ENCODE measurements around the gene AHI1.
A peak's percentile ranks its signal among the peaks of the same experiment; 100 is the strongest.

AHI1 gene

GRCh38 chr6:135243871-135244796 is 253.4 kb downstream of the AHI1 start:
- H3K4me1 ChIP-seq (ENCODE audit: low read length) = peaks cover 12% of the 10 kb centered on the region
- H3K36me3 ChIP-seq (replicated peaks; ENCODE audit: insufficient read depth, low read length) = no peaks in the 10 kb centered on the region
- peaks cover 10% of the 10 kb centered on the region for H3F3A ChIP-seq (ENCODE audit: insufficient read depth, low read length)
- peak; percentile 43 for DNase-seq
- H2AFZ ChIP-seq (ENCODE audit: low read length) = peak overlapping the region; percentile 24
- no peaks in the 10 kb centered on the region for H3K79me2 ChIP-seq (ENCODE audit: low read length)
- H3K9ac ChIP-seq (ENCODE audit: low read length) = no peak overlapping the region; the same call in 1 of the 2 replicates
- TF ChIP-seq CTCF (IDR thresholded peaks at IDR 0.05; ENCODE audit: low read length) = no peak
- no peak for TF ChIP-seq EZH2phosphoT487 (IDR thresholded peaks at IDR 0.05; ENCODE audit: low read length)
- no peak for TF ChIP-seq EZH2 (optimal IDR thresholded peaks at IDR 0.05; ENCODE audit: low read depth, low read length)
- H3K27me3 ChIP-seq (replicated peaks; ENCODE audit: insufficient read depth, low read length) = no peaks in the 10 kb centered on the region
- H3K9me2 ChIP-seq (replicated peaks; ENCODE audit: insufficient read depth, low read length) = no peaks in the 10 kb centered on the region
- peak overlapping the region; percentile 39; the same call in 1 of the 2 replicates for H3K4me2 ChIP-seq (ENCODE audit: low read depth, low read length)
- H4K20me1 ChIP-seq (ENCODE audit: insufficient read depth, low read length) = no peaks in the 10 kb centered on the region
- H3K9me3 ChIP-seq (replicated peaks; ENCODE audit: insufficient read depth, low read length) = no peaks in the 10 kb centered on the region
- H3K4me3 ChIP-seq (ENCODE audit: low read length) = no peak overlapping the region
- H3K27ac ChIP-seq (ENCODE audit: low read length) = peak overlapping the region; percentile 38; the same call in 1 of the 2 replicates

GRCh38 chr6:135240711-135241110 is 256.8 kb downstream of the AHI1 start:
- Histone ChIP-seq H3K79me2 (ENCODE audit: low read length) (no peaks in the 10 kb centered on the region), H3K4me1 (ENCODE audit: low read length) (peaks cover 12% of the 10 kb centered on the region), H3K27me3 (replicated peaks; ENCODE audit: insufficient read depth, low read length) (no peaks in the 10 kb centered on the region), H3K36me3 (replicated peaks; ENCODE audit: insufficient read depth, low read length) (no peaks in the 10 kb centered on the region), H3K9ac (ENCODE audit: low read length) (no peak overlapping the region), H3K4me3 (ENCODE audit: low read length) (no peak overlapping the region), H3K9me2 (replicated peaks; ENCODE audit: insufficient read depth, low read length) (no peaks in the 10 kb centered on the region), H3F3A (ENCODE audit: insufficient read depth, low read length) (peaks cover 10% of the 10 kb centered on the region), H3K4me2 (ENCODE audit: low read depth, low read length) (no peak overlapping the region), H4K20me1 (ENCODE audit: insufficient read depth, low read length) (no peaks in the 10 kb centered on the region), H3K27ac (ENCODE audit: low read length) (no peak overlapping the region), H2AFZ (ENCODE audit: low read length) (no peak overlapping the region), H3K9me3 (replicated peaks; ENCODE audit: insufficient read depth, low read length) (no peaks in the 10 kb centered on the region)
- no peak for DNase-seq
- TF ChIP-seq CTCF (IDR thresholded peaks at IDR 0.05; ENCODE audit: low read length) (no peak), EZH2 (optimal IDR thresholded peaks at IDR 0.05; ENCODE audit: low read depth, low read length) (no peak), EZH2phosphoT487 (IDR thresholded peaks at IDR 0.05; ENCODE audit: low read length) (no peak)

GRCh38 chr6:135236732-135237131 is 260.8 kb downstream of the AHI1 start:
- H3K27ac ChIP-seq (ENCODE audit: low read length) = no peak overlapping the region
- H3K27me3 ChIP-seq (replicated peaks; ENCODE audit: insufficient read depth, low read length) = no peaks in the 10 kb centered on the region
- H3K4me3 ChIP-seq (ENCODE audit: low read length) = no peak overlapping the region
- DNase-seq = no peak
- H3K36me3 ChIP-seq (replicated peaks; ENCODE audit: insufficient read depth, low read length) = no peaks in the 10 kb centered on the region
- H3K4me2 ChIP-seq (ENCODE audit: low read depth, low read length) = no peak overlapping the region
- H4K20me1 ChIP-seq (ENCODE audit: insufficient read depth, low read length) = no peaks in the 10 kb centered on the region
- H3K4me1 ChIP-seq (ENCODE audit: low read length) = peaks cover 24% of the 10 kb centered on the region
- H3K9me2 ChIP-seq (replicated peaks; ENCODE audit: insufficient read depth, low read length) = no peaks in the 10 kb centered on the region
- TF ChIP-seq EZH2 (optimal IDR thresholded peaks at IDR 0.05; ENCODE audit: low read depth, low read length) (no peak), EZH2phosphoT487 (IDR thresholded peaks at IDR 0.05; ENCODE audit: low read length) (no peak), CTCF (IDR thresholded peaks at IDR 0.05; ENCODE audit: low read length) (no peak)
- no peak overlapping the region for H3K9ac ChIP-seq (ENCODE audit: low read length)
- H3F3A ChIP-seq (ENCODE audit: insufficient read depth, low read length) = peaks cover 20% of the 10 kb centered on the region
- H3K9me3 ChIP-seq (replicated peaks; ENCODE audit: insufficient read depth, low read length) = no peaks in the 10 kb centered on the region
- H2AFZ ChIP-seq (ENCODE audit: low read length) = no peak overlapping the region
- H3K79me2 ChIP-seq (ENCODE audit: low read length) = no peaks in the 10 kb centered on the region
